GM12878 (cell line): ENCODE data around the gene CLDN12.

ENCODE experiments used
- EED ChIP-seq: sonication (generic); IDR thresholded peaks from 2 replicates; pipeline ENCODE4 v1.6.1; 2016; ENCODE audit warnings: antibody characterized with exemption, low read depth
- EP300 ChIP-seq, 2 experiments: fragments of 150-350 bp in 1 of 2; IDR thresholded peaks; 2 replicates each; pipeline ENCODE4 v1.6.1; 2011 to 2012; ENCODE audit warnings: low read depth in 2 of 2, low read length in 2 of 2, borderline replicate concordance in 1 of 2, improper control_type of control experiment in 1 of 2, inconsistent platforms in 1 of 2; ENCODE audit not compliant: control insufficient read depth in 1 of 2
- IRF3 ChIP-seq: fragments of 450-650 bp; IDR thresholded peaks from 2 replicates; pipeline ENCODE4 v1.6.1; 2014; ENCODE audit warnings: mild to moderate bottlenecking
- MYC ChIP-seq: IDR thresholded peaks from 2 replicates; pipeline ENCODE4 v1.6.1; 2011; ENCODE audit warnings: mild to moderate bottlenecking, low read length, moderate library complexity, inconsistent platforms; ENCODE audit not compliant: insufficient read depth, insufficient replicate concordance, insufficient read length, severe bottlenecking
- NFYB ChIP-seq: IDR thresholded peaks from 2 replicates; pipeline ENCODE4 v1.6.1; 2011; ENCODE audit warnings: low read depth, mild to moderate bottlenecking, low read length, improper control_type of control experiment, moderate library complexity; ENCODE audit not compliant: insufficient read depth
- NKRF ChIP-seq: fragments of 450-650 bp; conservative IDR thresholded peaks from 2 replicates; pipeline ENCODE4 v1.6.1; 2017; ENCODE audit warnings: mild to moderate bottlenecking, moderate library complexity
- POLR2A ChIP-seq: IDR thresholded peaks from 2 replicates; pipeline ENCODE4 v1.6.1; 2011; ENCODE audit warnings: low read depth, mild to moderate bottlenecking, low read length
- SMC3 ChIP-seq: IDR thresholded peaks from 2 replicates; pipeline ENCODE4 v1.6.1; 2011; ENCODE audit warnings: low read length, improper control_type of control experiment, borderline replicate concordance
- SREBF1 ChIP-seq: IDR thresholded peaks from 2 replicates; pipeline ENCODE4 v1.6.1; 2012; ENCODE audit warnings: mild to moderate bottlenecking, low read length
- TF ChIP-seq, protein P1 (sequence below), 3 experiments: IDR thresholded peaks in 2 of 3; conservative IDR thresholded peaks in 1 of 3; 2 replicates each; pipeline ENCODE4 v1.5.1; 2011; ENCODE audit warnings: low read depth in 3 of 3, low read length in 3 of 3, mild to moderate bottlenecking in 3 of 3, control low read depth in 2 of 3, moderate library complexity in 2 of 3, inconsistent platforms in 1 of 3, mixed read lengths in 1 of 3; ENCODE audit not compliant: control insufficient read depth in 2 of 3, insufficient read depth in 1 of 3; ENCODE audit errors: extremely low read depth in 1 of 3

DNA sequence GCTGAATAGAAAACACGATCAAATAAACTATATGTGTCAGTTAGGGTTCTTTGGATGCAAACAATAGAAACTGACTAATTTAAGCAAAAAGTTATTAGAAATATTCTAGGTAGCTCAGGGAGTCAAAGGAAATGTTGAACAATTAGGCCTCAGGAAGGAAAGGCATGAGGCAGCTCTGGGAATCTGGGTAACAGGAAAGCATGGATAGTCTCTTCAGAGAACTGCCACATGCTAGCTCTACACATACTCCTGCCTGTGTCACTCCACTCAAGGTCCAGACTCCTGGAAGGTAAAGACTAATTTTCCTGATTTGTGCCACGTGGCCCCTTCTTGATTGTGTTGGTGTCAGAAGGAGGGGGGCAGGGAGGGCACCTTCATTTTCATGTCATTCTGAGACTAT is 42.4 kb downstream of the CLDN12 start:
- TF ChIP-seq SREBF1 (no peak), SMC3 (no peak), EED (no peak), NKRF (no peak), EP300 (IDR thresholded peaks at IDR 0.05; ENCODE audit: borderline replicate concordance in 1 of 2, control insufficient read depth in 1 of 2, low read depth in 2 of 2, low read length in 2 of 2) (no peak), POLR2A (no peak), IRF3 (no peak), NFYB (no peak), MYC (no peak)
- TF ChIP-seq, protein P1, sequence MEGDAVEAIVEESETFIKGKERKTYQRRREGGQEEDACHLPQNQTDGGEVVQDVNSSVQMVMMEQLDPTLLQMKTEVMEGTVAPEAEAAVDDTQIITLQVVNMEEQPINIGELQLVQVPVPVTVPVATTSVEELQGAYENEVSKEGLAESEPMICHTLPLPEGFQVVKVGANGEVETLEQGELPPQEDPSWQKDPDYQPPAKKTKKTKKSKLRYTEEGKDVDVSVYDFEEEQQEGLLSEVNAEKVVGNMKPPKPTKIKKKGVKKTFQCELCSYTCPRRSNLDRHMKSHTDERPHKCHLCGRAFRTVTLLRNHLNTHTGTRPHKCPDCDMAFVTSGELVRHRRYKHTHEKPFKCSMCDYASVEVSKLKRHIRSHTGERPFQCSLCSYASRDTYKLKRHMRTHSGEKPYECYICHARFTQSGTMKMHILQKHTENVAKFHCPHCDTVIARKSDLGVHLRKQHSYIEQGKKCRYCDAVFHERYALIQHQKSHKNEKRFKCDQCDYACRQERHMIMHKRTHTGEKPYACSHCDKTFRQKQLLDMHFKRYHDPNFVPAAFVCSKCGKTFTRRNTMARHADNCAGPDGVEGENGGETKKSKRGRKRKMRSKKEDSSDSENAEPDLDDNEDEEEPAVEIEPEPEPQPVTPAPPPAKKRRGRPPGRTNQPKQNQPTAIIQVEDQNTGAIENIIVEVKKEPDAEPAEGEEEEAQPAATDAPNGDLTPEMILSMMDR (IDR thresholded peaks at IDR 0.05 in 2 of 3, conservative IDR thresholded peaks at IDR 0.05 in 1 of 3; ENCODE audit: control insufficient read depth in 2 of 3, extremely low read depth in 1 of 3, insufficient read depth in 1 of 3, low read depth in 3 of 3, low read length in 3 of 3): no peak
